Choroid plexus epithelial cell (primary cell): ENCODE results near the gene PRSS12.
"Not testable (repeated sequence)": the region's sequence is repeated elsewhere in the genome, so short reads cannot be mapped to it uniquely, and the experiment has no call there.

Experiments used
- DNase-seq: peaks from one replicate; pipeline ENCODE4 v3.0.0-alpha.2; 2010; ENCODE audit warnings: low read depth
- H3K4me3 ChIP-seq: 2 replicates; pipeline ENCODE4 v1.5.1; 2011; ENCODE audit warnings: low read depth, mild to moderate bottlenecking, control low read depth, low read length, moderate library complexity
- TF ChIP-seq, protein P1 (sequence below): conservative IDR thresholded peaks from 2 replicates; pipeline ENCODE4 v1.5.1; 2011; ENCODE audit warnings: low read depth, mild to moderate bottlenecking, control low read depth, inconsistent platforms, low read length, moderate library complexity

PRSS12 gene

DNA sequence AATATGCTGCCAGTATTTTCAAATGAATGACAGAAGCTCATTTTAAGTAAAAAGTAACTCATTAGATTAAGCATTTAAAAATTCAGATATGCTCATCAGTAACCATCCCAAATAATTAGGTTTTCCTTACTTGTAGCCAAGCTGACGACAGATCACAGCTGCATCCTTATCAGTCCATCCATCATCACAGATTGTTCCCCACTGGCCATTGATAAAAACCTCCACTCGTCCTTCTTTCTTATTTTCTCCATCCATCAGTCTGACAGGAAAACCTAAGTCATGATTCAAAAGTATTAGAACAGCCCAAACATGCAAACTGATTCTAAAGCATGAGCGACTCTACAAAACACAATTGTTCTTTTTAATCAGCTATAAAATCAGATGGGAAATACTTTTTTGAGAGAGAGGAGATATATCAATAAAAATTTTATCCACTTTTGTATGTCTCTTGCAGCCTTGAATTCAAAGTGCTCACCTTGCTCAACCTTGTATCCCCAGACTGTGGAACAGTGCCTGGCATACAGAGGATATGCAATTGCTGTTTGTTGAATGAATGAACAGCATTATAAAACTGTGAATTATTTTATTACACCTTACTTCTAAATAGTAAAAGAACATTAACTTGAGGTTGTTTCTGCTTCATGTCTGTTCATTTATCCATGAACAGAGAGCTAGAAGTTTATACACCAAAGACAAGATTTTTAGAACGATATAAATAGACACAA is 44.3 kb downstream of the PRSS12 start:
- DNase-seq: no peak
- H3K4me3 ChIP-seq: no peak overlapping the region
- TF ChIP-seq, protein P1, sequence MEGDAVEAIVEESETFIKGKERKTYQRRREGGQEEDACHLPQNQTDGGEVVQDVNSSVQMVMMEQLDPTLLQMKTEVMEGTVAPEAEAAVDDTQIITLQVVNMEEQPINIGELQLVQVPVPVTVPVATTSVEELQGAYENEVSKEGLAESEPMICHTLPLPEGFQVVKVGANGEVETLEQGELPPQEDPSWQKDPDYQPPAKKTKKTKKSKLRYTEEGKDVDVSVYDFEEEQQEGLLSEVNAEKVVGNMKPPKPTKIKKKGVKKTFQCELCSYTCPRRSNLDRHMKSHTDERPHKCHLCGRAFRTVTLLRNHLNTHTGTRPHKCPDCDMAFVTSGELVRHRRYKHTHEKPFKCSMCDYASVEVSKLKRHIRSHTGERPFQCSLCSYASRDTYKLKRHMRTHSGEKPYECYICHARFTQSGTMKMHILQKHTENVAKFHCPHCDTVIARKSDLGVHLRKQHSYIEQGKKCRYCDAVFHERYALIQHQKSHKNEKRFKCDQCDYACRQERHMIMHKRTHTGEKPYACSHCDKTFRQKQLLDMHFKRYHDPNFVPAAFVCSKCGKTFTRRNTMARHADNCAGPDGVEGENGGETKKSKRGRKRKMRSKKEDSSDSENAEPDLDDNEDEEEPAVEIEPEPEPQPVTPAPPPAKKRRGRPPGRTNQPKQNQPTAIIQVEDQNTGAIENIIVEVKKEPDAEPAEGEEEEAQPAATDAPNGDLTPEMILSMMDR: no peak

DNA sequence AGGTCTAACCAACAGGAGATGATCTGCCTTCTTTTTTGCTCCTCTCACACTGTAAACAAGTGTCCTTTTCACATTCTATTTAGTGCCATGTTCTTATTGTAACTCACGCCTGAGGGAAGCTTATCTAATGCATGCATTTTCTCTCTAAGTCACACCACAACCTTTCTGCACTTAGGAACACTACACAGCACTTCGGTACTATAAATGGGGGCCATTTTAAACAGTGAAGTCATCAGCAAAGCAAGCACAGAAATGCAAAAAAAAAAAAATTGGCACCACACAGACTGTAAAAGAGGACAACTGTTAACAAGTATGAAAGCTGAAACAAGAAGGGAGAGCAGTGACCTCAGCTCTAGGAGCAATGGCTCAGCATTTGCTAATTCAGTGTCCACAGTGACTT is 45.2 kb downstream of the PRSS12 start:
- no peak for DNase-seq
- no peak overlapping the region for H3K4me3 ChIP-seq
- TF ChIP-seq, protein P1: no peak

DNA sequence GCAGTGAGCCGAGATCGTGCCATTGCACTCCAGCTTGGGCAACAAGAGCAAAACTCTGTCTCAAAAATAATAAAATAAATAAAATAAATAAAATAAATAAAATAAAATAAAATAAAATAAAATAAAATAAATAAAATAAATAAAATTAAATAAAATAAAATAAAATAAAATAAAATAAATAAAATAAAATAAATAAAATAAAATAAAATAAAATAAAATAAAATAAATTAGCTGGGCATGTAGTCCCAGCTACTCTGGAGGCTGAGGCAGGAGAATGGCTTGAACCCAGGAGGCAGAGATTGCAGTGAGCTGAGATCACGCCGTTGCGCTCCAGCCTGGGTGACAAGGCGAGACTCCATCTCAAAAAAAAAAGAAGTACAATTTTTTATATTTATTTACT is 53.2 kb downstream of the PRSS12 start:
- DNase-seq, H3K4me3 ChIP-seq: not testable (repeated sequence)

DNA sequence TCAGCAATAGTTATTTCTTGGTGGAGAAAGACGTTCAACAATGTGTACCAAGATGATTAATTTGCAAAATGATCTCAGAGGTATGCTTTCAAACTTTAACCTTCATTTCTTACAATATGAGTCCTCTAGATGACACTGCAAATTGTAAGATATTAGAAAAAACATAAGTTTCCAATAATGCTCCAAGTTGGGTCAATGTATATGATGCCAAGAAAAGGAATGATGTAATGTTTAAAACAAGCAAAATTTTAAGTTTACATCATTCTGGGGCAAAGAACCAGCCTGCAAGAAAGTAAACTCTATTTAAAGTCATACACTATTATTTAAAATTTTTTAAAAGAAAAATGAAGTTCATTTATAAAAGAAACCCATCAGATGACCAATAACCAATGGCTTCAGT is 56.1 kb downstream of the PRSS12 start:
- TF ChIP-seq, protein P1: no peak
- DNase-seq: no peak
- no peak overlapping the region for H3K4me3 ChIP-seq

DNA sequence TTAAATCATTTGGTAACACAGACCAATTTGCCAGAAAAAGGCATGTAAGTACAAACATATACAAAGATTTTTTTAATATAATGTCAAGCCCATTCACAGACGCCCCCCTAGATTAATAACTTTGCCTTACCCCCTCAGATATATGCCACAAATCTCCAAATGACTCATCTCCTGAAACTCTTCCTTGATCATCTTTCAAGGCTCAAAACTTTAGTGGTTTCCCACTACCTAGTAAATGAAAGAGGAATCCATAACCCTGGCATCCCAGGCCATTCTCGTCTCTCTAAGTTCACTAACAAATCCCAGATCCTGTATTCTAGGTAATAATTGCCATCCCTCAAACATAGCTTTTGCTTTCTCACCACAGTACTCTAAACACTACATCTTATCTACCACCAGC is 61.9 kb downstream of the PRSS12 start:
- DNase-seq: no peak
- TF ChIP-seq, protein P1: no peak
- no peak overlapping the region for H3K4me3 ChIP-seq

DNA sequence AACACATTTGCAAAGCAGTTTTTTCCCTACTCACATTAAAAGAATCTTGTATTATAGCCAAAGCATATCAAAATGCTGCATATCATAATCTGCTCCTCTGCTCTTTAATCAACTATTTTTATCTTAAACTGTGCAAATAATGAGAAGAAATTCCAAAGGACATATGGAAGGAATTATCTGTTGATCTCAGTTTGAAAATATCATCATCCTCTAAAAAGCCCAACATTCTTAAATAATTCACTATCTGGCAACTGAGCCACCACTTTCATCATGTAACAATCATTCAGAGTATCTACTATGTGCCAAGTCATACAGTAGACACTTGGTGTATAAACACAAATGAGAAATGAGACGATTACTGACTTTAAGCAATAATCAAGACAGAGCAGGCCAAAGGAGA is 63.0 kb downstream of the PRSS12 start:
- TF ChIP-seq, protein P1: no peak
- peak; percentile 67 for DNase-seq
- no peak overlapping the region for H3K4me3 ChIP-seq

DNA sequence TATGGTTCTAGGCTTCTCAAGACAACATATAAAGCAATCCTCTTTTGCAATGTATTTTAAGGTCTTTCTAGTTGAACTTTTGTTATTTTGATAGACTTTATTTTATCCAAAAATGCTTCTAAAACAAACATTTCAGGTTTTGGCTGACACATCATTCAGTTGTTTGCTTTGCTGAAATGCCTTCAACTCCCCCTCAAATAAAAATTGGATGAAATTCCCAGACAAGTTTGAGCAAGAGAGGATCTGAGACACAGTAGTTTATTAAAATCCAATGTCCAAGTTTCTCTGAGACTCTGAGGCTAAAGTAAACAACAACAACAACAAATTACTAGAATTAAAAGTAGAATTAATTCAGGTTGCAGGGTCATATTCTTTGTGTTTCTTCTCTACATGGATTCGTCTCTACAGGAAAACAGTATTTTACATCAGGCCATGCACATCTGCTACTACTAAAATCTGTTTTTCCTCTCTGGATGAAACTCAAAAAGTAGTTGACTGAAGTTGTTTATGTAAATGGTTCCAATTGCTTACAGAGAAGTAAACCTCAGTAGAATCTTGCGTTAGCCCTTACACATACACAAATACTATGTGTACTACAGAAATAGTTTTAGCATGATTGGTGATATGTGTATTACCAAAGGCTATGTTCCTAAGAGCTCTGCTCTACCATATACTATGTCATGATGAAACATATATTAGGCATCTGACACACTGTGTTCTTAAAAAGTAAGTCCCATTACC is 64.9 kb downstream of the PRSS12 start:
- TF ChIP-seq, protein P1: no peak
- peak; percentile 65 for DNase-seq
- H3K4me3 ChIP-seq: no peak overlapping the region
